HG03175 (cell line): ENCODE data around the gene FKBP1A.

Experiments used
- ATAC-seq: cut with Tn5 transposase; IDR thresholded peaks from one replicate; pipeline ENCODE4 v1.9.1; 2021; ENCODE audit warnings: mild to moderate bottlenecking, moderate library complexity; ENCODE audit not compliant: unreplicated experiment

Gene FKBP1A

DNA sequence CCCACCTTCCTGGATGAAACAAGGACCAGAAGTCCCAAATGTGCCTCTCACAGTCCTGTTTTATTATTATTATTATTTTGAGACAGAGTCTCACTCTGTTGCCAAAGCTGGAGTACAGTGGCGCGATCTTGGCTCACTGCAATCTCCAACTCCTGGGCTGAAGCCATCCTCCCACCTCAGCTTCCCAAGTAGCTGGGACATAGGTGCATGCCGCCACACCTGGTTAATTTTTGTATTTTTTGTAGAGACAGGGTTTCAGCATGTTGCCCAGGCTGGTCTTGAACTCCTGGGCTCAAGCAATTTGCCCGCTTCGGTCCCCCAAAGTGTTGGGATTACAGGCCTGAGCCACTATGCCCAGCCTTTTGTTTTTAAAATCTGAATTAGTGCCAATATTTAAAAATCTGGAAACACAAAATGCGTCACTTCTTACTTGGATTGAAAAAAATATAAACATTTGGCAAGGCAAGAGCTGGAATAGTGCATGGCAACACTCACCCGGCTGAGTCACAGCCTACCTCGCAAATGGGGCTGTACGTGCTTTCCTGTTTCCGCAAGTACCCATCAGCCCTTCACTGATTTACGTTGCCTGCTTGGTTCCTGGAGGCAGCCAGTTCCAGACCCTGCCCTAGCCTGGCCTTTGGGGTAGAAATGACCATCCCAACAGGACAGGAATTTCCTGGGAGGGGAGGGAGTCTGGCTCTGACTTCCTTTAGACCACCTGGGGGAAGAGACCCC lies 70.2 kb downstream of the FKBP1A start:
- ATAC-seq = no peak

GRCh38 chr20:1321654-1321939 lies 71.3 kb downstream of the FKBP1A start:
- ATAC-seq = no peak

GRCh38 chr20:1320902-1321653 lies 71.8 kb downstream of the FKBP1A start:
- ATAC-seq = no peak

DNA sequence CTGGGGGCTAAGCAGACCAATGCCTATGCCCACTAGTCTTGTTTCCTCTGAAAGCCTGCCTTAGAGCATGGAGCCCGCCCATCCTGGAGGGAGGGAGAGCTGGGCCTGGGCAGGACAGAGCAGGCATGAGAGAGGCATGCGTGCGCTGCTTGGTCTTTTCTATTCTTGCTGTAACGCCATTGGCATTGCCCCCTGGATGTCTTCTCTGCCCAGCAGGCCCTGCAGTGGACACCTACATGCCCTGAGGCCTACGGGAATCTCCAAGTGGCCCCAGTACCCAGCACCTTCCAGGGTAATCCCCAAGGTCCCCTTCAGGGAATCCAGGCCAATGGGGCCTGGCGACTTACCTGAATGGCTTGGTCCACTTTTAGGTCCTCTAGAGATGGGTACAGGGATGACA lies 72.8 kb downstream of the FKBP1A start:
- no peak for ATAC-seq

DNA sequence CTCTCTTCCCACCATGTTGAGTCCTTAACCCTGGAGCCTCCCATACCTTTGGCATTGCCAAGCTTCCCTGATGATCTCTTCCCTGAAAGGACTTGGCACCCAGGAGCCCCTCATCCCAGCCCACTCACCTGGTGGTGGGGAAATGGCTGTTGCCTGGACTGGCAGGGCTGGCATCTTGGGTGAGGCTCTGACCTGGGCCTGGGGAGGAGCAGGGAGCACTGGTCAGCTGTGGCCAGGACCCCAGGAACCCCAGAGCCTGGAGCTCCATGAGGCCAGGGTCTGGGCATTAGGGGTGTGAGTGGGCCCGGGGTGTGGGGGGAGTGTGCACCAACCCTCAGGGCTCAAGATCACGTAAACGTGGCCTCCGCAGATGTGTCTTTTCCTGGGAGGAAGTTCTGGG lies 73.4 kb downstream of the FKBP1A start:
- ATAC-seq = no peak

GRCh38 chr20:1319051-1319450 lies 73.8 kb downstream of the FKBP1A start:
- no peak for ATAC-seq
